H7 (cell line): ENCODE results near the gene PLCG2. TPM values are rescaled to one million over a fixed set of nuclear protein-coding genes. Genes with fewer than 3 reads are reported as not detected.
"Not testable (repeated sequence)": the region's sequence is repeated elsewhere in the genome, so short reads cannot be mapped to it uniquely, and the experiment has no call there.

Source experiments
- DNase-seq: peaks from one replicate; pipeline ENCODE4 v3.0.0; 2012
- H3K27me3 ChIP-seq: 2 replicates; pipeline ENCODE4 v1.6.0; 2011; ENCODE audit warnings: mild to moderate bottlenecking, low read length; ENCODE audit not compliant: control insufficient read depth, insufficient read depth
- H3K36me3 ChIP-seq: replicated peaks from 2 replicates; pipeline ENCODE4 v1.5.1; 2011; ENCODE audit warnings: low read length; ENCODE audit not compliant: control insufficient read depth, insufficient read depth
- H3K4me3 ChIP-seq: 2 replicates; pipeline ENCODE4 v1.5.1; 2011; ENCODE audit warnings: low read depth, mild to moderate bottlenecking, control low read depth, low read length, moderate library complexity; ENCODE audit not compliant: insufficient read depth
- total RNA-seq: library from RNA; depleted of rRNA; stranded (reverse); fragments of >200 nt; shearing (Covaris generic); gene quantifications from 2 replicates; pipeline ENCODE4 v1.2.3, GENCODE V29; 2014

The PLCG2 gene
- total RNA-seq, 1 experiment from 2014 or later = 2.7 TPM

DNA sequence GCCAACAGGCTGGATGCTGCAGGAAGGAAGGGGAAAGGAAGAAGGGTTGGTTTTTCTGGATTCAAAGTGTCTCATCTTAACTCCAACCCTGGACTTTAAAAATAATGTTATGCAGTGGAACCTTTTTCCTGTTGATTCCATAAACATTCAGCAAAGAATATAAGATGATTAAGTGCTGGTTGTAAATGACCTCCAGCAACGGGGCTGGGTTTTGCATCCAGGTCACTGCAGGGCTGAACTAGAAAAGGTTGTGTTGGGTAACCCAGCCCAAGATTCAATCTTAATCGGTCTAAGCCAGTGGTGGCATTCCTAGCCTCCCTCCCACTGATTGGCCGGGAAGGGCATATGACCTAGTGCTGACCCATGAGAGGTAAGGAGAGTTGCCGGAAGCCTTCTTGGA lies 34.2 kb upstream of the PLCG2 start:
- DNase-seq = no peak

DNA sequence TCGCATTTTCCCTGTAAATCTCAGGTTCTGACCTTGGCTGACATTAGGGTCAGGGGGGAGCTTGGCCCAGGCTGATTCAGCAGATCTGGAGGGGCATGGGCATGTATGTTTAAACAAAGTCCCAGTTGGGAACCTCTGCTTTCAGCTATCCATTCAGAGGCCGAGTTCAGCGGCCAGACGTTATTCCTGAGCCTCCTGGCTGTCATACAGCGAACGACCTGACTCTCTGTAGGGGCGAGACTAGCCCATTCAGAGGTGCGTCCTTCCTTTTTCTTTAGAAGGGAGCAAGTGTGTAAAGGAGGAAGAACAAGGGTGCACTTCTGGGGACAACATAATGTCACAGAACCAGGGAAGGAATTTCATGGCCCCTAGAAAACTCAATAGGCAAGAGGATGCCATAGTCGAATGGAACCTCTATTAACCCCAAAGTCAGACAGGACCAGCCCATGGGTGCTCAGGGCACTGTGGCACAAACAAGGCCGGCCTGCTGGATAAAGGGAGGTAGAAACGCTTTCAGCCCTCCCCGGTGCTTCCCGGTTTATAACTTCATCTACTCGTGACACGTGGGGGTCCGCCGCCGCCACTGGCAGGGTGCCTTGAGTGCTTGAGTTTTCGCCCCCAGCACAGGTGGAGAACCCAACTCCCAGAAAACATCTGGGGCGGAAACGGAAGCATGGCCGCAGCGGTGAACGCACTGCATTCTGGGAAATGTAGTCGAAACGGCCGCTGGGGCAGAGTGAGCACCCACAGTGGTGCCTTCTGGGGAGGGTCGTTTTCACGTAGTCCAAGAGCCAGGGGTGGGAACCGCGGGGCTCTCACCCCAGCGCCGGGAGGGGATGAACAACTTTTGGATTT lies 33.2 kb upstream of the PLCG2 start:
- peak overlapping the region; percentile 34 for H3K4me3 ChIP-seq
- no peaks in the 10 kb centered on the region for H3K36me3 ChIP-seq
- H3K27me3 ChIP-seq = no peaks in the 10 kb centered on the region; the same call in 1 of the 2 replicates
- DNase-seq = peak; percentile 82

More for the DNA sequence above, 34.2 kb upstream of the PLCG2 start:
- H3K27me3 ChIP-seq = no peaks in the 10 kb centered on the region; the same call in 1 of the 2 replicates
- no peak overlapping the region for H3K4me3 ChIP-seq
- H3K36me3 ChIP-seq = no peaks in the 10 kb centered on the region

DNA sequence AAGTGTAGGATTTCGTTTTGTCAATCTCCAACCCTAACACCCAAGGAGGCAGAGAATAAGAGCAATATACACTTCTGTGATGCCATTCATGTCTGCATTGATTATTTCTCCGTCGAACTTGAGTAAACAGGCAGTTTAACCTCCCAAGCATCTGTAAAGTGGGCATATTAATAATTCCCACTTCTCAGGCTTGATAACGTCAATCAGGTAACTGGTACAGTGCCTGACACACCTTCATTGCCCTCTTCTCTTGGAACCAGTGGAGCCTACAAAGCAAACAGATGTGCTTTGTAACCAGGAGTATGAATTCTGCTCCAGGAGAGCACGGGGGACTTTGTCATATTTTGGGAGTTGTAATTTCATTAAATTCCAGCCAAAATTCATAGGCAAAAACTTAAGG lies 32.5 kb upstream of the PLCG2 start:
- Histone ChIP-seq H3K27me3 (no peaks in the 10 kb centered on the region; the same call in 1 of the 2 replicates), H3K36me3 (no peaks in the 10 kb centered on the region), H3K4me3 (peak overlapping the region; percentile 34; the same call in 1 of the 2 replicates)
- DNase-seq = no peak

DNA sequence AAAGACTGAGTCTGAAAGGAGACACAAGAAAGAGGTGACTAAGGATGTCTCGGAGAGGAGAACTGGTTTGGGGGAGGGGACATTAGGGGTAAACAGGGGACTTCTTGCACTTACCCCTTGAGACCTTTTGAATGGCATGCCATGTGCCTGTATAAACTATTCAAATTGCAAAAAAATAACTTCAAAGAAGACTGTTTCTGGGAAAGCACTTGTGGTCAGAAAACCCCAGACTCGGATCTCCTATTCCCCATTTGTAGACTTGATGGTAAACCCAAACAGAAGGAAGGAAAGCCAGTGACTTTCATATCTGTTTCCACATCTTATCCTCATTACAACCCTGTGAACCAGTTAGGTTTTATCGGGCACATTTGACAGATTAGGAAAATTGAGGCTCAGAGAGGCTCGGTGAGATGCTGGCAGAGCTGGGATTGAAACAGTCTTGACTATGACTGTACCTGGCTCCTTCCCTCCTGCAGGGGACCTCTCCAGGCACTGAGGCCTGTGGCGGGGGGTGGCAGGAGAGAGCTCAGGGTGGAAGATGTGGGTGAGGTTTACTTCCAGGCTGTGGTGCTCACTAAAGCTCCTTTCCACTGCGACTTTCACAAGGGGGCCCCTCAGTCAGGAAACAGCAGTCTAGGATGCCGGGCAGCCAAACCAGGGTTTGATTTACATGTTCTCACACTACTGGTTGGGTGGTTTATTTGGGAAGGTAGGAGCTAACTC lies 30.5 kb upstream of the PLCG2 start:
- Histone ChIP-seq H3K27me3 (no peaks in the 10 kb centered on the region), H3K36me3 (no peaks in the 10 kb centered on the region), H3K4me3 (no peak overlapping the region)
- peak; percentile 51 for DNase-seq

- H3K36me3 ChIP-seq = no peaks in the 10 kb centered on the region
- no peaks in the 10 kb centered on the region for H3K27me3 ChIP-seq
- no peak overlapping the region for H3K4me3 ChIP-seq
- peak; percentile 57 for DNase-seq
Measured at GRCh38 chr16:81752225-81752875, 26.7 kb upstream of the PLCG2 start.

- Histone ChIP-seq H3K36me3 (no peaks in the 10 kb centered on the region), H3K27me3 (no peaks in the 10 kb centered on the region), H3K4me3 (no peak overlapping the region)
- DNase-seq = no peak
Measured at GRCh38 chr16:81752876-81753227, 26.2 kb upstream of the PLCG2 start.

GRCh38 chr16:81754858-81755257 lies 24.2 kb upstream of the PLCG2 start:
- Histone ChIP-seq H3K4me3 (no peak overlapping the region), H3K27me3 (no peaks in the 10 kb centered on the region), H3K36me3 (no peaks in the 10 kb centered on the region)
- no peak for DNase-seq

- Histone ChIP-seq H3K36me3 (no peaks in the 10 kb centered on the region), H3K27me3 (no peaks in the 10 kb centered on the region), H3K4me3 (no peak overlapping the region)
- no peak for DNase-seq
Measured at GRCh38 chr16:81755915-81756614, 23.0 kb upstream of the PLCG2 start.

DNA sequence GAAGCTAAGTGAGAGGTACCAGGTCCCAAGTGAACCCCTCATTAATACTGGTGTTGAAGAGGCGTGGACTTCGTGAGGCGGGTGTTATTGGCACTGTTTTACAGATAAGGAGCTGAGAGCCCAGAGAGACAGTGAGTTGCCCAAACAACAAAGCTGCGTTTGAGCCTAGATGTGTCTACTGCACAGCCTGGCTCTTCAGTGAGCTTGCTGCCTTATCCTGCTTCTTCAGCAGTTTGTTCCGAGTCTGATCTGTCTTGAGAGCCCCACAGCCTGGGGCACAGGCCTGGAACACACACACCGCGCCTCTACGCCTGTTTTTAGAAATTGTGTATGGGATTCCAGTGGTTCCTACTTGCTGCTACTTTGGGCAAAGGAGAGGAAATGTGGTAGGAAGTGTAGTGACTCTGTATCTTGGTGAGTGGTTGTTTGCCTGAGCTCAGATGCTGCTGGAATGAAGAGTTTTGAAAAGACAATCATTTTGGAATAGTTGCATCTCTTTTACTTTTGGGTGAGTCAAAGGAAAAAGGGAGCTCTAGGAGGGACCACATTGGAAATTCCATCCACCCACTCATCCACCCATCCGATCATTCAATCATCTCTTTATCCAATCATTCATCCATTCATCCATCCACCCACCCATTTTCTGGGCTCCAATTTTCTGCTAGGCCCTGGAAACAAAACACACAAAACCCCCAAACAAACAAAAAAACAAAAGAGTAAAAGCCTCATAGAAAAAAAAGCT lies 22.3 kb upstream of the PLCG2 start:
- H3K36me3 ChIP-seq = no peaks in the 10 kb centered on the region
- no peak for DNase-seq

GRCh38 chr16:81758376-81758775 lies 20.7 kb upstream of the PLCG2 start:
- no peaks in the 10 kb centered on the region for H3K36me3 ChIP-seq
- no peaks in the 10 kb centered on the region for H3K27me3 ChIP-seq
- DNase-seq = no peak
- H3K4me3 ChIP-seq = no peak overlapping the region

More for the DNA sequence above, 22.3 kb upstream of the PLCG2 start:
- H3K4me3 ChIP-seq = no peak overlapping the region
- H3K27me3 ChIP-seq = no peaks in the 10 kb centered on the region

GRCh38 chr16:81762322-81762721 lies 16.8 kb upstream of the PLCG2 start:
- DNase-seq, H3K4me3 ChIP-seq, H3K27me3 ChIP-seq, H3K36me3 ChIP-seq: not testable (repeated sequence)

- Histone ChIP-seq H3K4me3 (no peak overlapping the region), H3K36me3 (no peaks in the 10 kb centered on the region), H3K27me3 (no peaks in the 10 kb centered on the region)
- DNase-seq = no peak
Measured at GRCh38 chr16:81765111-81765919, 13.8 kb upstream of the PLCG2 start.

GRCh38 chr16:81765969-81766368 lies 13.1 kb upstream of the PLCG2 start:
- DNase-seq = no peak
- H3K4me3 ChIP-seq = no peak overlapping the region
- no peaks in the 10 kb centered on the region for H3K27me3 ChIP-seq
- H3K36me3 ChIP-seq = no peaks in the 10 kb centered on the region
